Mucosa of rectum (tissue), 2 donors: ENCODE results near the gene CEP85L.

Experiments used
- H3K27ac ChIP-seq, 2 donors: one replicate each; pipeline ENCODE4 v1.7.0; 2013; ENCODE audit warnings: inconsistent platforms in 2 of 2, low read depth in 2 of 2, low read length in 2 of 2
- H3K27me3 ChIP-seq, 2 donors: one replicate each; pipeline ENCODE4 v1.7.0; 2013; ENCODE audit warnings: low read length in 2 of 2; ENCODE audit not compliant: control insufficient read depth in 2 of 2, insufficient read depth in 2 of 2
- H3K36me3 ChIP-seq, 2 donors: one replicate each; pipeline ENCODE4 v1.7.0; 2013; ENCODE audit warnings: low read length in 2 of 2; ENCODE audit not compliant: control insufficient read depth in 2 of 2, insufficient read depth in 2 of 2
- H3K4me1 ChIP-seq, 2 donors: one replicate each; pipeline ENCODE4 v1.7.0; 2013; ENCODE audit warnings: low read length in 2 of 2, mild to moderate bottlenecking in 1 of 2; ENCODE audit not compliant: control insufficient read depth in 2 of 2, insufficient read depth in 2 of 2
- H3K4me3 ChIP-seq, 2 donors: one replicate each; pipeline ENCODE4 v1.7.0; 2013; ENCODE audit warnings: low read length in 2 of 2
- H3K9ac ChIP-seq, 2 donors: one replicate each; pipeline ENCODE4 v1.7.0; 2013; ENCODE audit warnings: low read length in 2 of 2, low read depth in 1 of 2, mild to moderate bottlenecking in 1 of 2
- H3K9me3 ChIP-seq, 2 donors: one replicate each; pipeline ENCODE4 v1.7.0; 2013; ENCODE audit warnings: low read length in 2 of 2; ENCODE audit not compliant: control insufficient read depth in 2 of 2
- donor health status: healthy.
- donor health status: Normal muscosa, but diverticular disease.

CEP85L gene

DNA sequence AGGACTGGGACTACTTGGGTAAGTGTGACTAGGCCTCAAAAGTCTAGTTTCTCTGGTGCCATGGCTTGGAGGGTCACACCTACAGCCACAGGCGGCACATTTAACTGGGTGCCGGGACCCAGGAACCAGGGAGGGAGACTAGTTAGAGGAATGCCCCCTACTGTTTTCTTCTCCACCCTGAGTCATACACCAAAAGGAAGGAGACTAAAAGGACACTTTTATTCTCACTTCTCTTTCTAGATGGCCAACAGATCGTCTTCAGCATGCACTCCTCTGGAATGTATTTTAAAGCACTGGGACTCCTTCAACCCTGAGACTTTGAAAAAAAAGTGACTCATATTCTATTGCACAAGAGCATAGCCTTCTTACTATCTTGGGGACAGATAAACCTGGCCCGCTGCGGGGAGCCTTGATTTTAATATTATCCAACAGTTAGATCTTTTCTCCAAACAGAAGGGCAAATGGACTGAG lies 69.9 kb downstream of the CEP85L start:
- no peaks in the 10 kb centered on the region for H3K27me3 ChIP-seq
- H3K4me3 ChIP-seq = no peak overlapping the region
- H3K27ac ChIP-seq = no peak overlapping the region
- H3K4me1 ChIP-seq = peaks cover 0 to 1% of the 10 kb centered on the region in 2 donors
- H3K36me3 ChIP-seq = no peaks in the 10 kb centered on the region
- H3K9me3 ChIP-seq = peaks cover 3 to 4% of the 10 kb centered on the region in 2 donors
- no peak overlapping the region for H3K9ac ChIP-seq

DNA sequence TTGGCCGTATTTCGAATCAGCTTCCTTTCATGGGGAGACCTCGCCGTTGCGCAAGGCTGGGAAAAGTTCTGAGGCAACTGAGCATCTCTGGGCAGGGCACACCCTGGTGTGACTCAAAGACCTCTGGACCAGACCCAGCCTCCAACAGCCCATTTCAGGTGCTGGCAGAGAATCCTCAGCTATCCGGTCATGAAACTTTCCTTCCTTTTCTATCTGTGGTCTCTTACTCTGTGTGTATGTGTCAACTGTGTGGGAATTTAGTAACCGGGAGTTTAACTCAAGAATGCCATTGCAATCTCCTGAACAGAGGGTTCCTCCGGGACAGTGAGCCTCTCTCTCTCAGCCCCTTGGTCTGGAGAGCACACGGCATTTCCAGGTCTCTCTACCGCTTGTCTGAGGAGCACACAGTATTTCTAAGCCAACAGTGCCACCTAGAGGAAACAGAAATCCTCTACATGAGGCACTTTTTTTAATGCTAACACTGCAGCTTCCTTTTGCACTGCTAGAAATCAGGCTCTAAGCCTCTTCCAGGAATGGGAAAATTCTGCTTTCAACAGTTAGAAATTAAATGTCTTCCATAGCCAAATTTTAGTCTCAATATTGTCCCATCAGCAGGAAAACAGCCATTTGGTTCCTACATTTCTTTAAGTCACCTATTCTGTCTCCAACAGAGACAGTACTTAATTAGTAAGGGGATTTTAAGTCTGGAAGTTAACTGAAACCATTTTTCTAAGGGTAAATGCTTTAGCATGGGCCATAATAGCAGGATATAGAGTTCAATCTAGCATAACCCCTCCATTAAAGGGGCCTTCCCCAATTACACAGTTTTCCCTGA lies 70.6 kb downstream of the CEP85L start:
- Histone ChIP-seq H3K4me1 (no peaks in the 10 kb centered on the region), H3K9ac (no peak overlapping the region), H3K27ac (no peak overlapping the region), H3K36me3 (no peaks in the 10 kb centered on the region), H3K27me3 (no peaks in the 10 kb centered on the region), H3K4me3 (no peak overlapping the region), H3K9me3 (peaks cover 3 to 4% of the 10 kb centered on the region in 2 donors)

DNA sequence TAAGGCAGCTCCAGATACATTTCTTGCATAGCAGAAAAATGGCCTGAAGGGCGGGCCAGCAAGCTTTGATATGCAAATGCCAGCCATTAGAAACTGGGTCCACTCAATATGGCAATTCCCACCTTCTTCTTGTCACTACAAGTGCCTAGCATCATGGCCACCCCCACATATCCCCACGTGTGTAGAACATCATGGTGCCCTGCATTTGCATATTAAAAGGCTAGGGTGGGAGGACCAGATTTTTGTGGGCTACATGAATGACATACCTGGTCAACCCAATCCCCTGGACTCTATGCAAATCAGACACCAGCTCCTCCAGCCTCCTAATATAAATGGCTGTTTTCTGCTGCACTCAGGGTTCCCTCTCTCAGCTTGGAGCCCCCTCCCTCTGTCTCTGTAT lies 71.6 kb downstream of the CEP85L start:
- Histone ChIP-seq H3K9me3 (peaks cover 3 to 6% of the 10 kb centered on the region in 2 donors), H3K4me1 (no peaks in the 10 kb centered on the region), H3K27me3 (no peaks in the 10 kb centered on the region), H3K4me3 (no peak overlapping the region), H3K9ac (no peak overlapping the region), H3K36me3 (no peaks in the 10 kb centered on the region), H3K27ac (no peak overlapping the region)

- Histone ChIP-seq H3K27me3 (no peaks in the 10 kb centered on the region), H3K9ac (no peak overlapping the region), H3K27ac (no peak overlapping the region), H3K4me1 (no peaks in the 10 kb centered on the region), H3K4me3 (no peak overlapping the region), H3K36me3 (no peaks in the 10 kb centered on the region), H3K9me3 (peaks cover 13 to 15% of the 10 kb centered on the region in 2 donors)
Observed at GRCh38 chr6:118578617-118579016, 72.8 kb downstream of the CEP85L start.

GRCh38 chr6:118577972-118578371 lies 73.4 kb downstream of the CEP85L start:
- Histone ChIP-seq H3K9ac (no peak overlapping the region), H3K36me3 (no peaks in the 10 kb centered on the region), H3K27me3 (no peaks in the 10 kb centered on the region), H3K27ac (no peak overlapping the region), H3K9me3 (peaks cover 13 to 15% of the 10 kb centered on the region in 2 donors), H3K4me1 (no peaks in the 10 kb centered on the region), H3K4me3 (no peak overlapping the region)

GRCh38 chr6:118574051-118574865 lies 77.1 kb downstream of the CEP85L start:
- no peaks in the 10 kb centered on the region for H3K36me3 ChIP-seq
- H3K4me3 ChIP-seq = no peak overlapping the region
- no peak overlapping the region for H3K27ac ChIP-seq
- no peaks in the 10 kb centered on the region for H3K27me3 ChIP-seq
- H3K9ac ChIP-seq = no peak overlapping the region
- no peaks in the 10 kb centered on the region for H3K4me1 ChIP-seq
- peaks cover 13 to 15% of the 10 kb centered on the region in 2 donors for H3K9me3 ChIP-seq

DNA sequence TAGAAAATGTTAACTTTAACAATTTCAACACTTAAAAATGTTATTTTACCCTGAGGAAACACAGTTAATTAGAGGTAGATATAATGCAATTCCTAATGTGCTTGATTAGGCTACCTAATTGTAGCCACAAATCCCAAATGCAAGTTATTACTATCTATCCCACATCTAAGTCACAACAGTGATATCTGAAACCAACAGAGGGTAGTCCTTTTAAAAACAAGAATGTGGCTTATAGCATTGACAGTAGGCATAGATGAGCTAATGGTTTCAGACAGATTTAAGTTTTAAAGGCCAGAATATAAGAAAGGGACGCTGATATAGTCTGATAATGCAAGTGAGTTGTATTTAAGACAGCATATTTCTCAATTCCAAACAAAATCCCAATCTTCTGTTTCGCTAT lies 80.3 kb downstream of the CEP85L start:
- no peak overlapping the region for H3K4me3 ChIP-seq
- H3K27me3 ChIP-seq = no peaks in the 10 kb centered on the region
- no peaks in the 10 kb centered on the region for H3K4me1 ChIP-seq
- H3K9me3 ChIP-seq = peaks cover 10 to 11% of the 10 kb centered on the region in 2 donors
- no peak overlapping the region for H3K27ac ChIP-seq
- no peaks in the 10 kb centered on the region for H3K36me3 ChIP-seq
- no peak overlapping the region for H3K9ac ChIP-seq

DNA sequence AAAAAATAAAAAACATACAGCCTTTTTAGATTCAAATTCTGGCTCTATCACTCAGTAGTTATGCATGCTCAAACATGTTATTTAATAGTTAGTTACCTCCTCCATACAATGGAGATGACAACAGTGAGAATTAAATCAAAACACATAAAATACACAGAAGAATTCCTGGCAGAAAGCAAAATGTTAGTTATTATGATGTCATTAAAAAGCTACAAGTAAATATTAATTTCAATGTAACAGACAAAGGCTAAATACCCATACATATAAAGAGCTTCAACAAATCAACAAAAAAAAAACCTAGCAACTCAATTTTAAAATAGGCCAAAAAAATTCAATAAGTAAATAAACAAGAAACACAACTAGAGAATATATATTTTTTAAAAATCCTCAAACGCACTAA lies 81.9 kb downstream of the CEP85L start:
- no peak overlapping the region for H3K27ac ChIP-seq
- H3K36me3 ChIP-seq = no peaks in the 10 kb centered on the region
- H3K9me3 ChIP-seq = peaks cover 6 to 7% of the 10 kb centered on the region in 2 donors
- H3K9ac ChIP-seq = no peak overlapping the region
- no peaks in the 10 kb centered on the region for H3K27me3 ChIP-seq
- no peak overlapping the region for H3K4me3 ChIP-seq
- H3K4me1 ChIP-seq = no peaks in the 10 kb centered on the region

DNA sequence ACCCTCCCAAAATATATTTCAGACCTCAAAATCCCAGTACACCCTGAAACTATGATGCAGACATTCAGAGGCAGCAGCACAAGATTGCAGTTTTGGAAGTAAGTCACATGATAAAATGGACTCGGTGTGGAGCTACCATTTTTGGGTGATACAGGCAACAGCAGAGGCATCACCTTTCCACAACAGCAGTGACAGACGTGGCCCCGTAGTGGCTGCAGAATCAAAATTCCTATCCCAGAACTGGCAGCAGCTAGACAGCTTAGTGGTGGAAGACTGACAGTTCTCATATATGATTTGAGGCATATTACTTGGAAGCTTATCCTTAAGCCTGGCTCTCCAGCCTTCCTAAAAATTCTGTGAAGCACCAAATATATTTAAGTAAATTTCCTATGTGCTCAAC lies 83.4 kb downstream of the CEP85L start:
- H3K9ac ChIP-seq = no peak overlapping the region
- no peaks in the 10 kb centered on the region for H3K27me3 ChIP-seq
- H3K4me1 ChIP-seq = no peaks in the 10 kb centered on the region
- H3K9me3 ChIP-seq = no peaks in the 10 kb centered on the region
- H3K27ac ChIP-seq = no peak overlapping the region
- no peaks in the 10 kb centered on the region for H3K36me3 ChIP-seq
- no peak overlapping the region for H3K4me3 ChIP-seq

- H3K36me3 ChIP-seq = no peaks in the 10 kb centered on the region
- no peaks in the 10 kb centered on the region for H3K27me3 ChIP-seq
- H3K27ac ChIP-seq = no peak overlapping the region
- H3K9ac ChIP-seq = no peak overlapping the region
- H3K4me1 ChIP-seq = no peaks in the 10 kb centered on the region
- no peak overlapping the region for H3K4me3 ChIP-seq
- H3K9me3 ChIP-seq = no peaks in the 10 kb centered on the region
Observed at GRCh38 chr6:118565311-118565960, 86.0 kb downstream of the CEP85L start.
